ENCODE measurements around the gene CUL2. TPM values are rescaled to one million over a fixed set of nuclear protein-coding genes. Genes with fewer than 3 reads are reported as not detected.
"Not testable (repeated sequence)": the region's sequence is repeated elsewhere in the genome, so short reads cannot be mapped to it uniquely, and the experiment has no call there.

The CUL2 gene
- polyA plus RNA-seq, 6 donors from 2014 or later = 23.7 to 36.2 (median 28.4) TPM

- no peak overlapping the region for H3K4me3 Mint-ChIP-seq
Observed at GRCh38 chr10:35005868-35006267, 84.3 kb downstream of the CUL2 start.

DNA sequence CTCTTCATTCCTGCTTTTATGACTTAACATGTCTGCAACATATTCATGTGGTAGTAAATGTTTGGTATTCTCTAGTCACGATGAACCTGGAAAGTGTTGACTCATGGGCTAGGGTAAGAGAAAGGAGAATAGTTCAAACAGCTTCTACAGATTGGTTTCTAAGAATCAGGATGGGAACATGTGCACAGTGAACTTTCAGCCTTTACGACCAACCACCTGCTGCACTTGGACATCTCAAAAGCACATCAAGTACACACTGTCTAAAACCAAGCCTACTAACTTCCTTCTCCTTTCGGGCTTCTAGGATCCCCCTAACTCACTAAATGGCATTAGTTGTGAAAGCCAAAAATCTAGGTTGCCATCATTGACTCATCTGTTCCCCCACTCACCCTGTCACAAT is 85.5 kb downstream of the CUL2 start:
- DNase-seq = no peak
- Mint-ChIP-seq H3K9me3 (no peaks in the 10 kb centered on the region), H3K4me3 (no peak overlapping the region), H3K27me3 (no peaks in the 10 kb centered on the region), H3K36me3 (peaks cover 0 to 7% of the 10 kb centered on the region in 2 donors), H3K27ac (peak overlapping the region in 2 of 6 donors; percentile 61 to 70), H3K4me1 (no peaks in the 10 kb centered on the region)
- ATAC-seq (ENCODE audit: low read depth in 2 of 2) = no peak

More at GRCh38 chr10:35005868-35006267, 84.3 kb downstream of the CUL2 start:
- Mint-ChIP-seq H3K27me3 (no peaks in the 10 kb centered on the region), H3K4me1 (no peaks in the 10 kb centered on the region), H3K27ac (peak overlapping the region in 1 of 6 donors; percentile 1), H3K36me3 (peaks cover 0 to 13% of the 10 kb centered on the region in 2 donors), H3K9me3 (no peaks in the 10 kb centered on the region)
- DNase-seq (no peak), ATAC-seq (ENCODE audit: low read depth in 2 of 2) (no peak)

DNA sequence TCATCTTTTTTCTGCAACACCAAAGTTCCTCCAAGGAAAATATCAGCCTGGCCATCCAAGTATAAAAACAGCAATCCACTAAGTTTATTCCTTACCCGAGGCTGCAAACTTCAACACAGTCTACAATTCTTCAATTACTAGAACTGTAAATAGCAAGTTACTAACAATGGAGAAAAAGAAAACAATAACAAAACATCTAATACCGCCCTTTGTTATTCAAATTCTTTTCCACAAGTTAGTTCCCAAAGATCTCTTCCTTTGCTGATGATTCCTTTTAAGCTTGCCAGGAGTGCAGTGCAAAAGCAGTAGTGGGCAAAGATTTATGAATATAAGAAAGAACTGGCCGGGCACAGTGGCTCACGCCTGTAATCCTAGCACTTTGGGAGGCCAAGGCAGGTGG is 86.2 kb downstream of the CUL2 start:
- peaks cover 0 to 7% of the 10 kb centered on the region in 2 donors for H3K36me3 Mint-ChIP-seq
- no peaks in the 10 kb centered on the region for H3K4me1 Mint-ChIP-seq
- H3K4me3 Mint-ChIP-seq = no peak overlapping the region
- no peaks in the 10 kb centered on the region for H3K9me3 Mint-ChIP-seq
- DNase-seq = no peak
- H3K27me3 Mint-ChIP-seq = no peaks in the 10 kb centered on the region
- peak overlapping the region in 1 of 6 donors; percentile 59 for H3K27ac Mint-ChIP-seq
- no peak for ATAC-seq (ENCODE audit: low read depth in 2 of 2)

DNA sequence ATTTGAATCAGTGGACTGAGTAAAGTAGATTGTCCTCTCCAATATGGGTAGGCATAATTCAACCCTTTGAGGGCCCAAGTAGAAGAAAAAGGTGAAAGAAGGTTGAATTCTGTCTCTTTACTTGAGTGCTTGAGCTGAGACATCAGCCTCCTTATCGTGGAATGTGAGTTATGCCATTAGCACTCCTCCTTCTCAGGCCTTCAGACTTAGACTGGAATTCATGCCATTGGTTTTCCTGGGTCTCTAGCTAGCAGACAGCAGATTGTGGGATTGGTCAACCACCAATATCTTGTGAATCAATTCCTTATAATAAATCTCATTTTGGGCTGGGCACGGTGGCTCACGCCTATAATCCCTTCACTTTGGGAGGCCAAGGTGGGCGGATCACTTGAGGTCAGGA is 89.2 kb downstream of the CUL2 start:
- peaks cover 0 to 4% (median 0%) of the 10 kb centered on the region in 7 donors for H3K9me3 Mint-ChIP-seq
- ATAC-seq (ENCODE audit: low read depth in 2 of 2) = no peak
- H3K27ac Mint-ChIP-seq = no peak overlapping the region

GRCh38 chr10:34999532-34999931 is 90.6 kb downstream of the CUL2 start:
- Mint-ChIP-seq H3K27ac (peak overlapping the region in 1 of 6 donors; percentile 70), H3K9me3 (peaks cover 0 to 4% (median 0%) of the 10 kb centered on the region in 7 donors), H3K4me3 (no peak overlapping the region), H3K36me3 (no peaks in the 10 kb centered on the region), H3K4me1 (peaks cover 0 to 6% (median 0%) of the 10 kb centered on the region in 3 donors), H3K27me3 (no peaks in the 10 kb centered on the region)
- ATAC-seq (ENCODE audit: low read depth in 2 of 2) (no peak), DNase-seq (no peak)

More for the DNA sequence above, 89.2 kb downstream of the CUL2 start:
- DNase-seq = no peak
- H3K4me3 Mint-ChIP-seq = no peak overlapping the region
- H3K36me3 Mint-ChIP-seq = peaks cover 0 to 1% of the 10 kb centered on the region in 2 donors
- no peaks in the 10 kb centered on the region for H3K27me3 Mint-ChIP-seq
- H3K4me1 Mint-ChIP-seq = no peaks in the 10 kb centered on the region

DNA sequence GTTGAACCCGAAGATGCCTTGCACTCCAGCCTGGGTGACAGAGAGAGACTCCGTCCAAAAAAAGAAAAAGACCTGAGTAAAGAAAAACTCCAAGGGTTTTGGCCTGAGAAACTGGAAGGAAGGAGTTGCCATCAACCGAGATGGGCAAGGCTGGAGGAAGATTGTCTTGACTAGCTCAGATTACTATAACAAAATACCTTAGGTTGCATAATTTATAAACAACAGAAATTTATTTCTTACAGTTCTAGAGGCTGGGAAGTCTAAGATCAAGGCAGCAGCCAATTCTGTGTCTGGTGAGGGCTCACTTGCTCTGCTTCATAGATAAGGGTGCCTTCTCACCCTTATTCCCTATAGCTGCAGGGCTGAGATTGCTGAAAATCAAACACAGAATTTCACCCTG is 91.2 kb downstream of the CUL2 start:
- peaks cover 0 to 4% (median 0%) of the 10 kb centered on the region in 7 donors for H3K9me3 Mint-ChIP-seq
- H3K4me1 Mint-ChIP-seq = peaks cover 0 to 12% (median 0%) of the 10 kb centered on the region in 3 donors
- H3K4me3 Mint-ChIP-seq = no peak overlapping the region
- DNase-seq = no peak
- H3K27ac Mint-ChIP-seq = no peak overlapping the region
- no peak for ATAC-seq (ENCODE audit: low read depth in 2 of 2)
- no peaks in the 10 kb centered on the region for H3K36me3 Mint-ChIP-seq
- no peaks in the 10 kb centered on the region for H3K27me3 Mint-ChIP-seq

DNA sequence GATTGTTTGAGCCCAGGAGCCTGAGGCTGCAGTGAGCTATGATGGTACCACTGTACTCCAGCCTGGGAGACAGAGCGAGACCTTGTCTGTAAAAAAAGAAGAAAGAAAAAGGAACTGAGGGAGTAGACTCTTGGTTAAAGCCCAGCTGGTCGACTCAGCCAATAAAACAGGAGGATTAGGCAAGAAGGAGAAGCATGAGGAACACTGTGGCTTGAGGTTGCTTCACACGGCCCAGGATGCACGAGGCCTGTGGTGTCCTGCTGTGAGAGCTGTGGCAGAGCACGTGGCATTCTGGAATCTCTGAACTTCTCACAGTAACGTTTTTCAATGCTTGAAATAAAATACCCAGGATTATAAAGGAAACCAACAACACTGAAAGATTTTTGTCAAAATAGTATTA is 93.3 kb downstream of the CUL2 start:
- DNase-seq = no peak
- H3K4me3 Mint-ChIP-seq = no peak overlapping the region
- H3K4me1 Mint-ChIP-seq = peaks cover 0 to 12% (median 0%) of the 10 kb centered on the region in 3 donors
- peak overlapping the region in 1 of 6 donors; percentile 50 for H3K27ac Mint-ChIP-seq
- no peaks in the 10 kb centered on the region for H3K36me3 Mint-ChIP-seq
- H3K27me3 Mint-ChIP-seq = no peaks in the 10 kb centered on the region
- no peak for ATAC-seq (ENCODE audit: low read depth in 2 of 2)
- H3K9me3 Mint-ChIP-seq = peaks cover 0 to 4% (median 0%) of the 10 kb centered on the region in 7 donors

DNA sequence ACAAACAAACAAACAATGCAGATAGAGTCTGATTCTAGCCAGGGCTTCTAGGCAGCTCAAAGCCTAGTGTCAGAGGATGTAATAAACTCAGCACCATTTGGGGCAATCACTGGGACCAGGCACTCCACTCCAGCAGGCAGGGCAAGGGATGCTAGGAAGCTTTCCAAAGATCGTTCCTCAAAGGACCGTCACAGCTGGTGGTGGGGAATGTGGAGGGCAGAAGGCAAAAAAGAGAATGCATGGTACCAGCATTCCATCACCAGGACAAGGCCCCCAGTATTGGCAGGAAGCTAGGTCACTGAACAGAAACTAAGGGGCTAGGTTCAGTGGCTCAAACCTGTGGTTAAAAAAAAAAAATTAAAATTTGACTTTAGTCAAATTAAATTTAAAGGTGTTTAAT is 94.2 kb downstream of the CUL2 start:
- peaks cover 0 to 12% (median 0%) of the 10 kb centered on the region in 3 donors for H3K4me1 Mint-ChIP-seq
- H3K27ac Mint-ChIP-seq = peak overlapping the region in 2 of 6 donors; percentile 10 to 48
- H3K9me3 Mint-ChIP-seq = peaks cover 0 to 4% (median 0%) of the 10 kb centered on the region in 7 donors
- no peaks in the 10 kb centered on the region for H3K36me3 Mint-ChIP-seq
- H3K27me3 Mint-ChIP-seq = no peaks in the 10 kb centered on the region
- DNase-seq = no peak
- no peak for ATAC-seq (ENCODE audit: low read depth in 2 of 2)
- H3K4me3 Mint-ChIP-seq = no peak overlapping the region

DNA sequence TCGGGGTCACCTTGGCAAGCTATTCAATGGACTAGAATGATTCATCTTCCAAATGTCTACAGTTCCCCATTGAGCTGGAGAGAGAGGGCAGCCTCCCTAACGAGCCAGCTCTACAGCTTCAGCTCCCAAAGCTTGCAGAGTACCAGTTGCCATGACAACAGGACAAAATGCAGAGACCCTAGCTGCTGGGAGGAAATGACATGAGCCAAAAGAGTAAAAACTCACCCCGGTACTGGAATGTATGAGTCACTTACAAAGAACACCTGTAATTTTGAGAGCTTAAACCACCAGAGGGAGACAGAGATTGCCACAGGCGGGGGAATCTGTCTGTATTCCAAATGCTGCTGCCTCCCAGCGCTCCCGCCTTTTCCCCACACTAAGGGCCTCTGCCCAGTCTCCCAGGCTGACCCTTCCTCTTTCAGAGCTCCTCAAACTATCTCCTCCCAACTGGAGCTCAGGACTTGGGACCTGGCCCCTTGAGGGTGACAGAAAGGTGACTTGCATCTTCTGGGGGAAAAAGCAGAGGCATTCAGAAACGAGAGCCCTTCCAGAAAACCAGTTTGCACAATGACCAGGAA is 95.5 kb downstream of the CUL2 start:
- Mint-ChIP-seq H3K27ac (peak overlapping the region in 1 of 6 donors; percentile 12), H3K4me1 (peaks cover 0 to 12% (median 0%) of the 10 kb centered on the region in 3 donors), H3K9me3 (peaks cover 0 to 4% (median 0%) of the 10 kb centered on the region in 7 donors), H3K4me3 (peak overlapping the region in 1 of 8 donors; percentile 16), H3K27me3 (no peaks in the 10 kb centered on the region), H3K36me3 (no peaks in the 10 kb centered on the region)
- no peak for DNase-seq
- peak in 1 of 2 donors; percentile 32 for ATAC-seq (ENCODE audit: low read depth in 2 of 2)

- H3K27me3 Mint-ChIP-seq = no peaks in the 10 kb centered on the region
- peaks cover 0 to 12% (median 0%) of the 10 kb centered on the region in 3 donors for H3K4me1 Mint-ChIP-seq
- DNase-seq (no peak), ATAC-seq (ENCODE audit: low read depth in 2 of 2) (no peak)
- H3K4me3 Mint-ChIP-seq = no peak overlapping the region
- H3K9me3 Mint-ChIP-seq = peaks cover 0 to 4% (median 0%) of the 10 kb centered on the region in 7 donors
- no peaks in the 10 kb centered on the region for H3K36me3 Mint-ChIP-seq
- peak overlapping the region in 1 of 6 donors; percentile 68 for H3K27ac Mint-ChIP-seq
Observed at GRCh38 chr10:34993782-34994181, 96.4 kb downstream of the CUL2 start.

- not testable (repeated sequence) for H3K36me3 Mint-ChIP-seq; H3K27me3 Mint-ChIP-seq; DNase-seq; H3K4me3 Mint-ChIP-seq; H3K9me3 Mint-ChIP-seq; ATAC-seq (ENCODE audit: low read depth in 2 of 2)
- peaks cover 0 to 12% (median 0%) of the 10 kb centered on the region in 3 donors for H3K4me1 Mint-ChIP-seq
- H3K27ac Mint-ChIP-seq = peak overlapping the region in 1 of 6 donors; percentile 33
Observed at GRCh38 chr10:34991117-34991516, 99.0 kb downstream of the CUL2 start.

DNA sequence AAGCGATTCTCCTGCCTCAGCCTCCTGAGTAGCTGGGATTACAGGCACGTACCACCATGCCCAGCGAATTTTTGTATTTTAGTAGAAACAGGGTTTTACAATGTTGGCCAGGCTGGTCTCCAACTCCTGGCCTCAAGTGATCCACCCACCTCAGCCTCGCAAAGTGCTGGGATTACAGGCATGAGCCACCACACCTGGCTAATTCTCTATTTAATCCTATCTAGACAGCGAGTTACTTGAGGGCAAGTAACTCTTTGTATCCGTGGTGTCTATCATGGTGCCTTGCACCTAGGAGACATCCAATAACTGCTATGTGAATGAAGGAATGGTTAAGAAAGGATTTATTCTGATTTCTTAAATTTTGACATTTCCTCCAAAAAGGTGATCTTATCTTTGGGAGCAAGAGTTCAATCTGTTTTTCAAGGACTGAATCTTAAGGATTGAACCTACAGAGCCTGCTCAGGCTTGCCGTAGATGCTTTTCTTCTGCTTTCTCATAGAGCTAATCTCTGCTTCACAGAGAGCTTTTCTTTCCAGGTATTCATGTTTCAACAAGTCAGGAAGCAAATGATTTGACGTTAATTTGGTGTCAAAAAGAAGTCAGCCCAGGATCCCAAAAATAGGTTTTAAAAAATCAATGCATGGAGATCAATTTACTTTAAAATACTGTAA is 101.6 kb downstream of the CUL2 start:
- Mint-ChIP-seq H3K27me3 (no peaks in the 10 kb centered on the region), H3K9me3 (peaks cover 3 to 27% (median 16%) of the 10 kb centered on the region in 7 donors), H3K27ac (no peak overlapping the region), H3K4me3 (no peak overlapping the region), H3K4me1 (no peaks in the 10 kb centered on the region), H3K36me3 (peaks cover 0 to 15% of the 10 kb centered on the region in 2 donors)
- no peak for ATAC-seq (ENCODE audit: low read depth in 2 of 2)
- no peak for DNase-seq

DNA sequence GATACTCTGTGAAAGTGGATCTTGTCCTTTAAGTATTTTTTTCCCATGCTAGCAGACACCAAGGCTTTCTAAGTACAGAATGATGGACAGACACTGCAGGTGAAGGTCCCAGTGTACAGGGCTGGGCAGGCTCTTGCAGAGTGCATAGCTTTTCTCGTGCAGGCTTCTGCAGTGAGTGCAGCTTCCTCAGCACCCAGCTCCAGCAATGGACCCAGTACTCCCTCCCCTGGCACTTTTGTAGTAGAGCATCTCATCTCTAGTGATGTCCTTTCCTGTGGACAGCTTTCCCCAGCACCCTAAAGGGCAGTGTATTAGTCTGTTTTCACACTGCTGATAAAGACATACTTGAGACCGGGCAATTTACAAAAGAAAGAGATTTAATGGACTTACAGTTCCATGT is 104.3 kb downstream of the CUL2 start:
- no peak for ATAC-seq (ENCODE audit: low read depth in 2 of 2)

GRCh38 chr10:34985146-34985545 is 105.0 kb downstream of the CUL2 start:
- no peak for DNase-seq
- no peak for ATAC-seq (ENCODE audit: low read depth in 2 of 2)
- H3K27ac Mint-ChIP-seq = no peak overlapping the region
- H3K4me3 Mint-ChIP-seq = no peak overlapping the region
- peaks cover 0 to 15% of the 10 kb centered on the region in 2 donors for H3K36me3 Mint-ChIP-seq
- H3K27me3 Mint-ChIP-seq = peaks cover 0 to 6% (median 0%) of the 10 kb centered on the region in 3 donors
- peaks cover 6 to 32% (median 18%) of the 10 kb centered on the region in 7 donors for H3K9me3 Mint-ChIP-seq
- no peaks in the 10 kb centered on the region for H3K4me1 Mint-ChIP-seq

More for the DNA sequence above, 104.3 kb downstream of the CUL2 start:
- H3K27me3 Mint-ChIP-seq = peaks cover 0 to 6% (median 0%) of the 10 kb centered on the region in 3 donors
- no peak for DNase-seq
- peaks cover 6 to 32% (median 18%) of the 10 kb centered on the region in 7 donors for H3K9me3 Mint-ChIP-seq
- H3K27ac Mint-ChIP-seq = no peak overlapping the region
- no peak overlapping the region for H3K4me3 Mint-ChIP-seq
- no peaks in the 10 kb centered on the region for H3K4me1 Mint-ChIP-seq
- peaks cover 0 to 15% of the 10 kb centered on the region in 2 donors for H3K36me3 Mint-ChIP-seq

All from naive B cell (primary cell).